Activated CD4-positive, alpha-beta T cell treated with anti-CD3 and anti-CD28 coated beads, Interleukin-2, amount 50 U/mL, for 24 hours (primary cell): ENCODE results near the gene ABLIM2.

Experiments used
- DNase-seq, 2 donors: peaks; one replicate each; pipeline ENCODE4 v3.0.0-alpha.2; 2020; ENCODE audit warnings: low read depth in 1 of 2, low spot score in 1 of 2

The ABLIM2 gene

DNA sequence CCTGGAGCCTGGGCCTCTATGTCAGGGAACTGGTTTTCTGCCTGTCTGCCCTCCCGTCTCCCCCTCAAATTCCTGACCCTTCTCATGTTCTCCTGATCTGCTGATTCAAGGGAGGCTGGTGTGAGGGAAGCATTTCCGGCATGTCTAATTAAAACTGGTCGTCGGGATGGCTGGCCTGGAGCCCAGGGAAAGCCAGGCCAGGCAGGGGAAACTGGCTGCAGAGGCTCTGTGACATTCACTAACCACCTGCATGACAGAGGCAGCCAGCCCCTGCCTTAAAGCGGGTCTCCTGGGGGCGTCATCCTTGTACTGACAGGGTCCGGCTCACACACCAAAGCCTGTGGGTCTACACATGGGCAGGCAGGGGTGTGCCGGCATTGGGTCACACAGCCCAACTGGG is 35.2 kb downstream of the ABLIM2 start:
- no peak for DNase-seq

DNA sequence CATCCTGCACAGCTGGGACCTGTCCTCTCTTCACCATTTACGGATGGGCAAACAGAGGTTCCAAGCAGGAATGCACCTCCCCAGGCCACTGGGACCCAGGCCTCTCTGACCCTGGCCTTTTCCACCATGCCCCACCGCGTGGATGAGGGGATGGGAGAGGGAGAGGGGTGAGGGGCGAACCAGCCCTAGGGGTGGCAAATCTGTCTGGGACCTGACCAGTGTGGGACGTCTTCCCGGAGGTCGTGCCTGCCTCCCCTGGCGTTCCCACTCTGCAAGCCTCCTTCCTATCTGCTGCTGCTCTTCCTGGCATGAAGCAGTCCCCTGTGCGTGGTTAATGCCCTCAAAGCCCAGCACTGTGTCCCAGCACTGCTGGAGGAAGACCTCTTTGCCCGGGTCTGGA is 35.9 kb downstream of the ABLIM2 start:
- no peak for DNase-seq

DNA sequence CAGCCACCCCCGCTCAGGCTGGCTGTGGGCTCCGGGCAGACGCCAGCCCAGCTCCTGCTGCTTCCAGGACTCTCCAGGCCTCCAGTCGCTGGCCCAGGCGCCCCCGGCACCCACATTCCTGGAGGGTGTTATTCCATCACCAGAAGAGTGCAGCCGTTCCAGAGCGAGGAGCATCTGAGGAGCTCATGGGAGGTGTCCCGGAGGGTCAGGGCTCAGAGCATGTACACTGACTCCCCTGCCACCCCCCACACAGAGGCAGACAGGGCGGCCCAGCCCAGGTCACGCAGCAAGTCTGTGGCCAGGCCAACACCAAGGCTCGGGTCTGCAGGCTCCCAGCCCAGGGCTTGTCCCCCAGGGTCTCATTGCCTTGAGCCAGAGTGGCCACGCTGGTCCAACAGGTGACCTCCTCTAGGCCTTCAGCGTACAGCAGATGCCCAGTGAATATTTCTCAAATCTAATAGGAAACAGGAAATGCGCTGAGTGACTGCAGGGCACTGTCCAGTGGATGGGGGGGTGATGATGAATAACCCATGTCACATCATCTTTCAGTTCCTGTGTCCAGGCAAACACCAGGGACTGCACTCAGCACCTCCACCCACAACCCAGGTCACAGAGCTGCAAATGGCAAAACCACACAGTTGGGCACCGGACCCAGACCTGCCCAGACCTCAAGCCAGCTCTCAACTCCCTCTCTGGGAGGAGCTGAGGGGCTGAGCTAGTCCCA is 37.2 kb downstream of the ABLIM2 start:
- DNase-seq: no peak

DNA sequence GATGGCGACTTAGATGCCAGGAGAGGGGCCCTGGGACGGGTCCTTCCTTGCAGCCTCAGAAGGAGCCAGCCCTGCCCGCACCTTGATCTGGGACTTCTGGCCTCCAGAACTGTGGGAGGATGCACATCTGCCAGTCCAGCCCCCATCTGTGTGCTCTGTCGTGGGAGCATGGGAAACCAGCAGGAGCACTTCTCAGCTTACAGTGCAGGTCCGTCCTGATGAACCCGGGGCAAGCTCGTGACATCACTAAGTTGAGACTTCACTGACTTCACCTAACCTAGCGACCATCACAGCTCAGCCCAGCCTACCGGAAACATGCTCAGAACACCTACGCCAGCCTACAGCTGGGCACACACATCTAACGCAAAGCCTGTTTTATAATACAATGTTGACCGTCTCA is 38.1 kb downstream of the ABLIM2 start:
- DNase-seq: no peak

DNA sequence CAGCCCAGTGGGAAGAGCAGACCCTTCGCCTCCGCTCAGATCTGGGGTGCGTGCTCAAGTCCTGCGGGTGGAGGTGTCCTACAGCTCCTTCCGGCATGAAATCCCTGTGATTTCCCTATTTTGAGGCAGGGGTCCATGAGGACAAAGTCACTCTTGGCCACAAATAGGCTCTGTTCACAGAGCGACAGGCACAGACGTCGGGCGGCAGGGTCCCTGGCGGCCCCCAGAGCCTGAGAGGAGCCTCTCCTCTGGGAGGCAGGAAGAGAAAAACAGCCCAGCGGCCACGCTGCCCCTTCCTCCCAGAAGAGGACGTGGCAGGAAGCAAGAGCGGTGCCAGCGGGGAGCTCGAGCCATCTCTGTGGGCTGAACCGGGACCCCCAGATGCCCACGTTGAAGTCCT is 38.7 kb downstream of the ABLIM2 start:
- no peak for DNase-seq

DNA sequence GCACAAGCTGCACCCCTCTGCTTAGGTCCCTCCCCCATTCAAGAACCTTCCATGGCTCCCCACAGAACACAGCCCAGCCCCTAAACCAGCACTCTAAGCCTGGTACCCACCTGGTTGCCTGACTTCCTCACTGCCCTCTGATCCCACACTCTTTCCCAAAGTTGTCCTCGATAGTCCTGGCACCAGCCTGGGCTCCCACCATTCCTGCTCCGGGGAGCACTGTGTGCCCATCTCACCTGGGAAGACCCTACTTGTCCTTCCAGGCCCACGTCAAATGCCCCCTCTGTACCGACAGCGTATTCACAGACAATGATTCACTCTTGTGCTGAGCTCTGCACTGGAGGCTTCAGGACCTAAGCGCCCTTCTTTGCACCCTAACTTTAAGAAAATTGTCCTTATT is 40.1 kb downstream of the ABLIM2 start:
- DNase-seq: no peak

DNA sequence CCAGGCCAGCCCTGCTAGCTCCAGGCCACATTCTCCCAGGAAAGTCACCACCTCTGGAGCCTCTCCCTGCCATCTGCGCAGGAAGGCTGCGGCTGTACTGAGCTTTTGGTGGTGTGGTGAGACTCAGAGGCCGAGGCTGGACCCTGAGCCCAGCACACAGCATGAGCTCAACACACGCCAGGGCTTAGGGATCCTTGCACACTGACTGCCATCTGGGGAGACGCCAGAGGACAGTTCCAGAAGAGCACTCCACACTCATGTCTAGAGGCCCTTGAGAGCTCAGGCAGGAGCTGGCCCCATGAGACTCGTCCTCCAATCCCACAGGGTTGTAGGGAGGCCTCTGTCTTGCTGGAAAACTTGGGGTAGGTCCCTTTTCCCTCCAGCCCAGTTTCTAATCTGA is 40.6 kb downstream of the ABLIM2 start:
- no peak for DNase-seq

DNA sequence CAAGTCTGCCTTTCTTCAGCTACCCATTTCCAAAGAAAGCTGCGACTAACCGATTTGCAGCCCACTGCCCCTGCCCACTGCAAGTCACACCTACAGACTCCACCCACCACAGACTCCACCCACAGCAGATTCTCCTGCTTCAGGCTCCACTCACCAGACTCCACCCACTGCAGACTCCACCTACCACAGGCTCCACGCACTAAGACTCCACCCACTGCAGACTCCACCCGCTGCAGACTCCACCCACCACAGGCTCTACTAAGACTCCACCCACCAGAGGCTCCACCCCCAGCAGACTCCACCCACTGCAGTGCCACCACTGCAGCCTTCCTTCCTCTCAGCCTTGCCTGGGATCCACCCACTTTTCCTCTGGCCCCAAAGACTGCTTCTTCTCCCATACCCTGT is 41.3 kb downstream of the ABLIM2 start:
- no peak for DNase-seq

DNA sequence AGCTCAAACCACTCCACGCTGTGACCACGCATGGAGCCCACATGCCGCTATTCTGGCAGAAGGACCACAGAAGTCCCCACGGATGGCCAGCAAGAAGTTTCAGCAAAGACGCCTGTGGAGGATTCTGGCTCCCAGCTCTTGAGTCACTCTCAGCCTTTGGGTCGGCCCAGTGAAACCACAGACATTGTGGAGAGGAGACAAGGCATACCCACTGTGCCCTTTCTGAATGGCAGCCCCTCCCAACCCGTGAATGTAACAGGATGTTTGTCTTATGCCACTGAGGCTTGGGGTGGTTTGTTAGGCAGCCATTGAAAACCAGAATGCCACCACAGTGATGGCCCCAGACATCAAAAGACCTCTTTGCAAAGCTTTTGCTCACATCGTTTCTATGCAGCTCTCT is 42.7 kb downstream of the ABLIM2 start:
- no peak for DNase-seq

DNA sequence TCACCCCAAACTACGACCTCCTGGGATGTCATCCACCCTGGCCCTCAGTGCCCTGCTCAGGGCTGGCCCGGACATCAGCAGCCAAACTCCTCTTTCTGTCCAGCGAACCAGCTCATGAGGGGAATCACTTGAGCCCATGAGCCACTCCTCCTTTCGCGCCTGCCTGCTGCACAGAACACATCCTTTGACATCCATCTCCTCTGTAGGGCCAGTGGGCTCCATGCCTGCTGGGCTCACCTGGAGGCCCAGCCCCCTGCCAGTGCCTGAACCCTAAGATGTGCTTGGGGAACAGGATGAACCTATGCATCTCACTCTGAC is 43.5 kb downstream of the ABLIM2 start:
- no peak for DNase-seq

DNA sequence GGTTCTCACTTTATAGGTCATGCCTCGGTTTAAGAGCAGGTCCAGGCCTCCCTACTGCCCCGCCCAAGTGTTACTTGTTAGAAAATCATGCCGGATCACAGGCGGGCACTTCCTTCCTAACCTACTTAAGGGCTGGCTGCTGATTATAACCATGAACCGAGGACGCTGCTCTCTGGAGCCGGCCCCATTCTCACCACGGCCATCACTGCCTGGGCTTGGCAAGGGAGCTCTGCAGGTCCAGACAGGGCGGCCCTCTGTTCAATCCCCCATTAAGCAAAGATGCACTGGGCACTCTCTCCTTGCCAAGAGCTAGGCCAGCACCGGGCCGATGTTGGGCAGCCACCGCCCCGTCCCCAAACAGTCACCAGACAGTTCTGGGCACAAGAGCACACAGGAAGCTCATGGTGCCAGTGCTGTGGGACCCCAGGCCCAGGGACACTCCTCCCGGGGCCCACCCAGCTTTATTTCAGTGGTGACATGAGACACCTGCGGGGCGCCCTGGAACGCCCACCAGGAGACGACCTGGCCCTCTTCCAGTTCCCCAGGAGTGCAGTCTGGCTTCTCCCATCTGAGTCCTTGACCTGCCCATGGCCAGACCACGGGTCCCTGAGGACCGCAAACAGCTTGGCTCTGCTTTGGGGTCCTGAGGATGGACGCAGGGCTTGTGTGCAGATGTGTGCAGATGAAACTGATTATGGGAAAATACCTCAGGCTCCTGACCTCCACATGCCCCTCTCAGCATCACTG is 44.0 kb downstream of the ABLIM2 start:
- no peak for DNase-seq

DNA sequence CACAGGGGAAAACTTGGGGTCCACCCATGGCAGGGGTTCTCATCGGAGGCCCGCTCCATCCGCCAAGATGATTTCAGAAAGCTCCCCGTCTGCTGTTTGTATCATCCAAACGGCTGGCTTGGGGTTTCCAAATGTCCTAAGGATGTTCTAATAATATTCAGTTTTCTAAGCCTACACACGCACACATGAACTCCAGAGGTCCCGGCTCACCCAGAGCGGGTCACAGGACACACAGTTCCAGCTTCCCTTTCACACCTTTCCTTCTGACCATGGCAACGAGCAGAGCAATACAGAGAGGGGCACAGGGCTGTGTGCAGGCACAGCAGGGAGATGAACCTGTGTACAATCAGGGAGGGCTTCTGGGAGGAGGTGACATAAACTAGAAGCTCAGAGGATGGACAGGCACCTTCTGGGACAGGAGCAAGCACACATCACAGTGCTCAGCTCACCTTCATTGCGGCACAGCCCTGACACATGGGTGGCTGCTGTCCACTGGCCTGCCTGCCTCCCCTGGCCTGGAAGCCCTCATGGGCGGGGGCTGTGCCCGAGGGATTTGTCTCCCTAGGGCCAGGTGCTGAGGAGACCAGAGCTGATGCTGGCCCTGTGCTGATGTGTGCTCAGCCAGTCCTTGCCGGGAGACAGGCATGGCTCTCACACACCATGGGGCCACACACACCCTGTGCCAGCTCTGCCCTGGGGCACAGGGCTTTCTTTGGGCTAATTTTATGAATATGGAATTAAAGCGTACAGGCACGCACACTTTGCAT is 44.8 kb downstream of the ABLIM2 start:
- no peak for DNase-seq

DNA sequence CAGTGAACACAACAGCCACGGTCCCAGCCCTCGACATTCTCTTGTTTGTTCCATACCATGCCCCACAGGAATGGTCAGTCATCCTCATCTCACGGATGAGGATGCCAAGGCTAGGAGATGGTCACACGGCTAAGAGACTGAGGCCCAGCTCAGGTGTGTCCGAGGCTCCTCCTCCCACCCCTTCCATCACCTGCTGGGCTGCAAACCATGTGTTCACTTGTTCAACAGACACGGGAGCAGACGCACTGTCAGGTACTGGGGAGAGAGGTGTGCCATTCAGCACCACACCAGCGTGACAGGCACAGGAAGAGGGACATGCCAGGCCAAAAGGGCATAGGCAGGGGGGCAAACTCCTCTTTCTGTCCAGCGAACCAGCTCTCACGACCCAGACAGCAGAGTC is 45.9 kb downstream of the ABLIM2 start:
- no peak for DNase-seq

DNA sequence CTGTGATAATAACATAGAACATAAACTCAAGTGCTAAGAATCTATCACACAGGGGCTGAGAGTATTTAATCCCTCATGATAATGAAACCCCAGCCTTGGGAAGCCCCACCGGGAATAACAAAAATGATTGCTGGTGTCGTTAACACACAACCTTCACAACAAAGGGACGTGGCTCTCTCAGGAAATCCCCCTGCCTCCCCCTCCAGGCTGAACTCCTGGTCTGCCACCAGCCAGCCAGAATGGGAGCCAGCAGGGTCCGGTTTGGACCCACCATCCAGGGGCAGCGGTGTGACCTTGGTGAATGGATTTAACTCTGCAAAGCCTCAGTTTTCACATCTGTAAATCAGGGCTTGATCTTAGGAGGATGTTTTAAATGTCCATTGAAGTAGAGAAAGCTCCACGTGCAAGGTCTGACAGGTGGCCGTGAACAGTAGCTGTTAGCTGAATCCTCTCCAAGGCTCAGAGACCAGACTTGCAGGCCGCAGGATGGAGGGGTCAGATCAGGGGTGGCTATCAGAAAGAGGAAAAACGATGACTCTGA is 46.5 kb downstream of the ABLIM2 start:
- DNase-seq: no peak

DNA sequence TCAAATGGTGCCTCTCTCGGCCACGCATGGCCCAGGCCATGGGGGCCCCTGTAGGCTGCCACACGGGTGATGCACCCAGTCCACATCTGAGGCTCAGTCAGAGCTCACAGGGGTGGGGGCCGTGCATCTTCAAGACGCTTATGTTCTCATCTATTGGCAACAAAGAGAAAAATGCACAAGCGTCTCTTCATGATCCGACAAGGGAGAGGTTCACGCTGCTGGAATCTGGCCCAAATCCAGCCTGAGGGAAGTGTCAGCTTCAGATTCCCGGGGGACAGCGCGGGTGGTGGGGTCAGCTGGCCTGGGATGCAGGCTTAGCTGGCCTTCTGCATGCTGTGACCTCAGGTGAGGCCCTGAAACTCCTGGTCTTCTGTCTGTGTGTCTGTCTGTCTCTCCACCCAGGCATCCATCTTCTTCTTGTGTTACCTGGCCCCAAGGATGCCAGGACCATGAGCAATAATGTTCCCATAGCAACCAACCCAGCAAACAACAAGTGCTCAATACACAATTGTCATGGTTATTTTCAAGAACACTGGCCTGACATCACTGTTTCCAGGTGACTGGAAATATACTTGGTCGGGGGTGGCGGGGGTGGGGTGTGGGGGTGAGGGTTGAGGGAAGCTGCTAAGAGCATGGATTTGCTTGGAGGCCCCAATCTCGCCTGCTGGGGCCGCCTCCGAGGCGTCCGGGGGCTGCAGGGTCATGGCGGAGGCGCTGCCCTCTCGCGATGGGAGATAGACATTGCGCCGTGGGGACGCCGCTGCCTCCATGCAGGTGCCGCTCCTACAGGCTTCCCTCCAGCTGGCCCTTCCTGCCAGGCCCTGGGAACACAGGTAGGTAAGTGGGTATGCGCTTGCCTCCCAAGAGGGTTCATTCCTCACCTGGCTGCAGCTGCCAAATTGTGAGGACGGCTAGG is 48.3 kb downstream of the ABLIM2 start:
- no peak for DNase-seq

DNA sequence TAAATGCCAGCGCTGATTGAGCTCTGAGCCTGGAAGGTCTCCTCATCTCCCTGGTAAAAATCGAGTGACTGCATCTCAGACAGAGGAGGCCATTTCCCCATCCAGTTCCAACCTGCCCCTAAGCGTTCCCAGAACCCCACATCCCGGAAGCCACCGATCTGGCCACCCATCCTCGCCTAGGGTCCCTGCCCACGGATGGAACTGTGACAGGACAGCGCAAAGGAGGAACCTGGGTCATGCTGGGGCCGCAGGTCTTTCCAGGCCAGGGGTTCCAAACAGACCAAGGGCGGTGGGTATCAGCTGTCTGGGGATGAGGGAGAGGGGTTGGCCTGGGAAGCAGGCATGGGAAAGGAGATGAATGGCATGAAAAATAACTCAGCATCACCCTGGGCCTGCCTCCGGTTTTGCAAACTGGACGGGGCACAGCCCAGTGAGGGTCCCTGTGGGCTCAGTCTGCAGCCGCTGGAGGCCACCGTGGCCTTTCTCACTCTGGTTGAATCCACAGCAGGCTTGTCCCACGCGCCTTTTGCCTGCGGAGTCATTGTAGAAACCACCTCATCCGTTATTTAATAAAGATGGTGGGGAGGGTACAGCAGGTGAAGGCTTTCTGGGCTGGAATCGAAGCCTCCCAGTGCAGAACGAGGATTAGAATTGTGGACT is 49.1 kb downstream of the ABLIM2 start:
- no peak for DNase-seq

DNA sequence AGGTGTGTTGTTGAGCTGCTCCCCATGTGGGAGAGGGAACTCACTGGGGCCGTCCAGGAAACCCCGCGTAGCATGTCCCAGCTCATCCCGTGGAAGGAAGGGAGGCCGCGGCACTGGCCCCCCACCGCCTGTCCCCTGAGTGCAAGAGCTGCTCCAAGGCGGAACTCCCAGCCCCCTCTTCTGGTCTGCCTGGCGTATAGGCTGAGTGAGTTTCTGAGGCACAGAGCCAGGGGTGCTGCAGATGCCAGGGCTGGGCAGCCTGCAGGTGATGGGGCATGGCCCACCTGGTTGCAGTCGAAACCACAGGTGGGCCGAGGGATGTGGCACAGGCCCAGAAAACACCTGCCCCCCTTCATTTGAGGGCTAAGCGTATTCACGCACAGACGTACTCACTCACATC is 49.6 kb downstream of the ABLIM2 start:
- DNase-seq: no peak

DNA sequence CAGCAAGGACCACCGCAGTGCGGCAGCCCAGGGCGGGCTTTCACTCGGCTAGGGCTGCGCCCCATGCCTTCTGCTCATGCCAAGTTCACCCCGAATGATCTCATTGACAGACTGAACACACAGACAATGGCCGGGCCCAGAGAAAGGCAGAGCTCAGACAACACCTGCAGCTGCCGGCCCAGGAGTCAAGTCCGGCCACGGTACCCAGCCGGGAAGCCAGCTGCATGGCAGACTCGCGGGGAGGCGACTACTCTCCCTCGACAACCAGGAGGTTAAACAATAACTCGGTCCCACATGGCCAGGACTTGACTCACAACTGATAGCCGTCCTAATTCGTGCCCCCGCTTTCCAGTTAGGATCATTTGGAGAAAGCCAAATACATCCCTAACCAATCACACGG is 50.4 kb downstream of the ABLIM2 start:
- DNase-seq: no peak

DNA sequence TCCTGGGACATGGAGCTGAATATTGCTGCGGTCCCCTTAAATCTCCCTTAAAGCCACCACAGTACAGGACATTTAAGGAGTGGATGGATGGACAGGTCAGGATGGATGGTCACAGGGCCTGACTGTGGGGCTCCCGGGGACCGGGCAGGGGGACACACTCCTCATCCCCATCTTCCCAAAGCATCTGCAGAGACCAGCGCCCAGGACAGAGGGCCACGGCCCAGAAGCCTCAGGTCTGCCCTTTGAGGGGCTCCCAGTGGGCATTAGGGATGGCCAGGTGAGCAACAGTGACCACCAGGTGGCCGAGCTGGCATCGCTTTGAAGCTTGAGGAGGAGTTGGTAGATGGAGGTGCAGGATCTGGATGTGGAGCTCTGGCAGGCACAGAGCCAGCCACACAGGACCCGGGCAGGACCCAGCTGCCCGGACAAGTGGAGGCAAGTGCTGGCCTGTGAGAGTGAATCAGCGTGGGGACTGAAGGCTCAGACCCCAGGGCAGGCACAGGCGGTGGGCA is 51.4 kb downstream of the ABLIM2 start:
- DNase-seq: no peak

DNA sequence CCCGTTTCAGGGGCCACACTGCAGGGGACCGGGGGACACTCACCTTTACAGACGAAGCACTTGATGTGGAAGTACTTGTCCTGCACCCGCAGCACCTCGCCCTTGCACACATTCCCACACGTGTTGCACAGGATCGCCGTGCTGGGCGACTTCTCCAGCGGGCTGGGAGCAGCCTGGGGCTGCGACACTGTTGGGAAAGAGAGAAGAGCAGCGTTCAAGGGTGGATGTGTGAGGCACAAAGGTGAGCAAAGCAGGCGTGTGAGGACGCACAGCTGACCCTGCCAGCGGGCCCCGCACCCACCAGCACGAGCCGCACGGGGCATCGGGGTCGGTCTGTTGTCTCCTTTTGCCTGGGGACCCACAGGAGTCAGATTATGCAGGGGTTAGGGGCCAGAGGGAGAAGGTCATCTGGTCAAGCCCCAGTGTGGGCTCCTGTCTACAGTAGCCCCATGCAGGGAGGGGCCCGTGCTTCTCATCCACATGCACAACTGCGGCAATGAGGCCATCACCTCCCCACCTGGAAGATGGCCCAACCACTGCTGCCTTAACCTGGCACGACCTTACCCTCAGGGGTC is 52.1 kb downstream of the ABLIM2 start:
- DNase-seq: no peak
